GM12878 (cell line): ENCODE measurements around the gene PHLPP1. TPM values are rescaled to one million over a fixed set of nuclear protein-coding genes. Genes with fewer than 3 reads are reported as not detected.
A peak's percentile ranks its signal among the peaks of the same experiment; 100 is the strongest.

ENCODE experiments used
- ATAC-seq: fragments of 200-7000 bp; cut with Tn5 transposase; 3 replicates; pipeline ENCODE4 v1.9.1; 2020; ENCODE audit warnings: mild to moderate bottlenecking, moderate library complexity
- BruUV-seq: library from RNA; stranded (reverse); fragments of 400-500 nt; replicated peaks from 2 replicates; lab custom pipeline; 2021; lab: Mats Ljungman, UMichigan
- CTCF ChIA-PET: fragments of 300-600 bp; sonication (Branson Sonifier 250); formaldehyde crosslinking; extraction: SDS; loops from one replicate; lab custom pipeline; 2021; ENCODE audit warnings: inconsistent platforms; lab: Yijun Ruan, JAX
- POLR2A ChIA-PET: fragments of 350-600 bp; formaldehyde crosslinking; extraction: SDS; loops from one replicate; lab custom pipeline; 2021; ENCODE audit warnings: inconsistent platforms; lab: Charles Lee
- RAD21 ChIA-PET: fragments of 300-600 bp; sonication (Branson Sonifier 250); formaldehyde crosslinking; loops from one replicate; lab custom pipeline; 2023; ENCODE audit warnings: antibody characterized with exemption; ENCODE audit not compliant: unreplicated experiment; lab: Charles Lee
- SMC1A ChIA-PET: fragments of 300-600 bp; sonication (Branson Sonifier 250); formaldehyde crosslinking; loops from one replicate; lab custom pipeline; 2023; ENCODE audit not compliant: unreplicated experiment, uncharacterized antibody; lab: Charles Lee
- DNase-seq: peaks from one replicate; pipeline ENCODE4 v3.0.0-alpha.2; 2011; ENCODE audit warnings: low read depth, low spot score
- FAIRE-seq: peaks from 3 replicates; lab custom pipeline; 2011; peaks lifted over from hg19 to GRCh38; lab: Jason Lieb, UNC
- H2AFZ ChIP-seq: 2 replicates; pipeline ENCODE4 v1.6.0; 2011; ENCODE audit warnings: low read depth, low read length, control low read depth; ENCODE audit not compliant: control insufficient read depth
- H3K27ac ChIP-seq: 2 replicates; pipeline ENCODE4 v1.5.1; 2011; ENCODE audit warnings: control low read depth; ENCODE audit not compliant: control insufficient read depth, insufficient read depth
- H3K27me3 ChIP-seq, 2 experiments: replicated peaks in 1 of 2; 2 replicates each; pipeline versions ENCODE4 v1.6.0 to v1.6.1; 2011; ENCODE audit warnings: low read length in 1 of 2; ENCODE audit not compliant: control insufficient read depth in 2 of 2, insufficient read depth in 2 of 2
- H3K36me3 ChIP-seq, 2 experiments: 2 replicates each; pipeline ENCODE4 v1.5.1; 2011; ENCODE audit warnings: low read length in 1 of 2; ENCODE audit not compliant: control insufficient read depth in 2 of 2, insufficient read depth in 2 of 2
- H3K4me1 ChIP-seq: 2 replicates; pipeline ENCODE4 v1.6.1; 2011; ENCODE audit warnings: mild to moderate bottlenecking, low read length, moderate library complexity, mixed read lengths; ENCODE audit not compliant: control insufficient read depth, insufficient read depth
- H3K4me2 ChIP-seq: 2 replicates; pipeline ENCODE4 v1.6.0; 2011; ENCODE audit warnings: control low read depth; ENCODE audit not compliant: control insufficient read depth, insufficient read depth
- H3K4me3 ChIP-seq: fragments of 200-600 bp; sonication (generic); 2 replicates; pipeline ENCODE4 v1.5.1; 2016
- H3K79me2 ChIP-seq: 2 replicates; pipeline ENCODE4 v1.6.0; 2011; ENCODE audit warnings: low read length; ENCODE audit not compliant: control insufficient read depth, insufficient read depth
- H3K9ac ChIP-seq: 2 replicates; pipeline ENCODE4 v1.8.0; 2011; ENCODE audit warnings: low read length, control low read depth, mixed read lengths; ENCODE audit not compliant: control insufficient read depth, insufficient read depth
- H3K9me3 ChIP-seq: replicated peaks from 3 replicates; pipeline ENCODE4 v1.5.1; 2011; ENCODE audit warnings: mild to moderate bottlenecking, low read length; ENCODE audit not compliant: control insufficient read depth, insufficient read depth
- H4K20me1 ChIP-seq: 2 replicates; pipeline ENCODE4 v1.6.0; 2011; ENCODE audit not compliant: control insufficient read depth, insufficient read depth
- CTCF ChIP-seq, 3 experiments: IDR thresholded peaks in 2 of 3; conservative IDR thresholded peaks in 1 of 3; 2 replicates each; pipeline ENCODE4 v1.5.1; 2011; ENCODE audit warnings: low read depth in 3 of 3, low read length in 3 of 3, mild to moderate bottlenecking in 3 of 3, control low read depth in 2 of 3, moderate library complexity in 2 of 3, inconsistent platforms in 1 of 3, mixed read lengths in 1 of 3; ENCODE audit not compliant: control insufficient read depth in 2 of 3, insufficient read depth in 1 of 3; ENCODE audit errors: extremely low read depth in 1 of 3
- TCF3 ChIP-seq: IDR thresholded peaks from 2 replicates; pipeline ENCODE4 v1.6.1; 2012; ENCODE audit warnings: low read depth, mild to moderate bottlenecking, low read length, borderline replicate concordance; ENCODE audit not compliant: insufficient read depth
- ZBTB33 ChIP-seq: fragments of 450-650 bp; IDR thresholded peaks from 2 replicates; pipeline ENCODE4 v1.6.1; 2017; ENCODE audit warnings: mild to moderate bottlenecking
- WGBS: methylation state at CpG from one replicate; pipeline ENCODE4 v1.1.6; 2016; ENCODE audit warnings: low lambda C conversion rate; ENCODE audit not compliant: insufficient replicate concordance, insufficient coverage; ENCODE audit errors: missing lambda C conversion rate; 5-methylcytosine and 5-hydroxymethylcytosine counted together
- in situ Hi-C: fragments of 300-500 bp; cut with MboI; formaldehyde crosslinking; loops from 9 replicates; pipeline ENCODE4 v1.14.3; 2018; ENCODE audit warnings: mixed read lengths
- intact Hi-C: fragments of 100-400 bp; cut with micrococcal nuclease; formaldehyde crosslinking; loops from one replicate; pipeline ENCODE4 v1.14.2; 2022; ENCODE audit not compliant: unreplicated experiment
- polyA plus RNA-seq, 11 experiments: library from polyadenylated mRNA; depleted of rRNA in 4 of 11; unstranded in 6 of 11; stranded (reverse) in 5 of 11; fragments of >200 nt; fragmentation: Nextera tagmentation in 4 of 11; fragmentation: Illumina TruSeq in 1 of 11; extraction: Ambion mirVana in 4 of 11; extraction: Trizol in 1 of 11; gene quantifications; 1 replicate in 1 of 11; 2 replicates in 10 of 11; pipeline versions ENCODE4 v1.2.1 to v1.2.3, GENCODE V29; 2011 to 2016; ENCODE audit warnings: inconsistent platforms in 2 of 11, missing spikeins in 2 of 11, low read depth in 1 of 11
- total RNA-seq, 4 experiments: library from RNA; depleted of rRNA in 3 of 4; stranded (reverse); fragments of >200 nt in 3 of 4; fragmentation: Illumina TruSeq in 1 of 4; extraction: Trizol in 1 of 4; gene quantifications; 2 replicates each; pipeline versions ENCODE4 v1.2.1 to v1.2.3, GENCODE V29; 2013 to 2021

Gene PHLPP1
- total and polyA plus RNA-seq, 10 of the 15 experiments (the other 5 are each of a cell fraction or from before 2014, with no cell fraction given), result 0.42 to 7.0 (median 1.9) TPM

GRCh38 chr18:63022429-63023022 lies 307.2 kb downstream of the PHLPP1 start:
- ATAC-seq (no peak; the same call in 2 of the 3 replicates), FAIRE-seq (no peak), DNase-seq (no peak)
- WGBS, result 86% methylated on average over 26 of the region's 26 CpGs
- SMC1A ChIA-PET, result interaction anchor here (0.6 to 2.8 kb wide), 7 partner anchors 14 to 416 kb away, joined by 3 to 15 read pairs (median 3); no protein-coding TSS in a partner anchor
- in situ Hi-C loops (no loop called here), intact Hi-C loops (no loop called here)
- CTCF ChIA-PET, result interaction anchor here (0.6 to 7.2 kb wide), 10 partner anchors 12 to 705 kb away, joined by 3 to 77 read pairs (median 4); no protein-coding TSS in a partner anchor
- POLR2A ChIA-PET, result no interaction called here
- H3K27me3 ChIP-seq, result no peaks in the 10 kb centered on the region
- no peaks in the 10 kb centered on the region for H4K20me1 ChIP-seq
- no peak overlapping the region for H3K9ac ChIP-seq
- no peaks in the 10 kb centered on the region for H3K36me3 ChIP-seq
- H3K9me3 ChIP-seq, result no peaks in the 10 kb centered on the region; the same call in 1 of the 3 replicates
- RAD21 ChIA-PET, result interaction anchor here (2.0 to 4.6 kb wide), 2 partner anchors 300 to 417 kb away, joined by 6 to 22 read pairs; no protein-coding TSS in a partner anchor
- no peaks in the 10 kb centered on the region for H3K79me2 ChIP-seq
- H3K4me3 ChIP-seq, result no peak overlapping the region
- H3K4me2 ChIP-seq, result no peak overlapping the region
- H2AFZ ChIP-seq, result no peak overlapping the region
- TF ChIP-seq CTCF (IDR thresholded peaks at IDR 0.05 in 2 of 3, conservative IDR thresholded peaks at IDR 0.05 in 1 of 3; ENCODE audit: control insufficient read depth in 2 of 3, extremely low read depth in 1 of 3, insufficient read depth in 1 of 3, low read depth in 3 of 3, low read length in 3 of 3) (peak; percentile 2 to 45 (median 40); a peak in 4 of 6 replicates), ZBTB33 (peak; percentile 94), TCF3 (no peak)
- TF ChIP-seq, all 136 proteins: peak for 2
- BruUV-seq, result no TSS peak
- no peaks in the 10 kb centered on the region for H3K4me1 ChIP-seq
- H3K27ac ChIP-seq, result no peak overlapping the region
